MM.1S (cell line): ENCODE results near the gene LPIN1.

Experiments used
- DNase-seq: peaks from one replicate; pipeline ENCODE4 v3.0.0-alpha.2; 2015
- H2AFZ ChIP-seq: fragments of 300-600 bp; sonication (generic); 2 replicates; pipeline ENCODE4 v1.6.0; 2016; ENCODE audit warnings: antibody characterized with exemption, low read length
- H3F3A ChIP-seq: fragments of 300-600 bp; sonication (generic); 2 replicates; pipeline ENCODE4 v1.6.1; 2016; ENCODE audit warnings: mild to moderate bottlenecking, antibody characterized with exemption, low read length, moderate library complexity, mixed read lengths; ENCODE audit not compliant: insufficient read depth
- H3K27ac ChIP-seq: fragments of 300-600 bp; sonication (generic); 2 replicates; pipeline ENCODE4 v1.5.1; 2016; ENCODE audit warnings: mild to moderate bottlenecking, low read length
- H3K27me3 ChIP-seq: fragments of 300-600 bp; sonication (generic); replicated peaks from 2 replicates; pipeline ENCODE4 v1.6.0; 2016; ENCODE audit warnings: low read length; ENCODE audit not compliant: insufficient read depth
- H3K36me3 ChIP-seq: fragments of 300-600 bp; sonication (generic); replicated peaks from 2 replicates; pipeline ENCODE4 v1.6.1; 2016; ENCODE audit warnings: mild to moderate bottlenecking, low read length, mixed read lengths; ENCODE audit not compliant: insufficient read depth
- H3K4me1 ChIP-seq: fragments of 300-600 bp; sonication (generic); 2 replicates; pipeline ENCODE4 v1.6.1; 2016; ENCODE audit warnings: low read length, mixed read lengths
- H3K4me2 ChIP-seq: fragments of 300-600 bp; sonication (generic); 2 replicates; pipeline ENCODE4 v1.6.0; 2016; ENCODE audit warnings: low read depth, low read length
- H3K4me3 ChIP-seq: fragments of 300-600 bp; sonication (generic); 2 replicates; pipeline ENCODE4 v1.5.1; 2016; ENCODE audit warnings: low read length, mixed read lengths
- H3K79me2 ChIP-seq: fragments of 300-600 bp; sonication (generic); 2 replicates; pipeline ENCODE4 v1.6.1; 2016; ENCODE audit warnings: mixed run types, low read length, mixed read lengths
- H3K9ac ChIP-seq: fragments of 300-600 bp; sonication (generic); 2 replicates; pipeline ENCODE4 v1.6.1; 2016; ENCODE audit warnings: low read length, mixed read lengths
- H3K9me2 ChIP-seq: fragments of 300-600 bp; sonication (generic); replicated peaks from 2 replicates; pipeline ENCODE4 v1.6.1; 2016; ENCODE audit warnings: mild to moderate bottlenecking, low read length, mixed read lengths; ENCODE audit not compliant: insufficient read depth
- H3K9me3 ChIP-seq: fragments of 300-600 bp; sonication (generic); replicated peaks from 2 replicates; pipeline ENCODE4 v1.6.1; 2016; ENCODE audit warnings: mild to moderate bottlenecking, low read length, mixed read lengths; ENCODE audit not compliant: insufficient read depth
- H4K20me1 ChIP-seq: fragments of 300-600 bp; sonication (generic); 2 replicates; pipeline ENCODE4 v1.6.1; 2016; ENCODE audit warnings: mild to moderate bottlenecking, low read length, moderate library complexity, mixed read lengths; ENCODE audit not compliant: insufficient read depth
- EZH2 ChIP-seq: fragments of 300-600 bp; sonication (generic); optimal IDR thresholded peaks from 2 replicates; pipeline ENCODE3; 2017; ENCODE audit warnings: low read depth, mild to moderate bottlenecking, antibody characterized with exemption, low read length, mixed read lengths
- EZH2phosphoT487 ChIP-seq: fragments of 300-600 bp; sonication (generic); IDR thresholded peaks from 2 replicates; pipeline ENCODE4 v1.6.1; 2018; ENCODE audit warnings: antibody characterized with exemption, low read length
- TF ChIP-seq, protein P1 (sequence below): fragments of 300-600 bp; sonication (generic); IDR thresholded peaks from 2 replicates; pipeline ENCODE4 v1.5.1; 2016; ENCODE audit warnings: antibody characterized with exemption, low read length, mixed read lengths

The LPIN1 gene

DNA sequence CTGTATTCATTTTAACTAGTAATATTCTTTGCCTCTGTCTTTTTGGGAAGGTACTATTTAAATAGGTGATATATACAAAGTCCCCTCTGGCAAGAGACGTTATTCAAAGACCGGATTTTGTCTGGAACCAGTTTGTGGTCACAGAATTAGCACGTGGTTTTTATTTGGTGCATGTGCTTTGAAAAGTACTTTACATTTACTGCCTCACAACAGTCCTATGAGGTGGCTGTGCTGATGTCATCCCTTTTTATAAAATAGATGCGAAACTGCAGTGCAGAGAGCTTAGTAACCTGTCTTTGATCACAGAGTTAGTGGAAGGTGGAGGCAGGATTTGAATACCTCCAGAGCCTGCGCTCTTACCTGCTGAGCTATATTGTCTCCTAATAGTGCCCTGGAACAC, 4.0 kb downstream of the LPIN1 start:
- H3K36me3 ChIP-seq = no peaks in the 10 kb centered on the region
- H3K4me2 ChIP-seq = peak overlapping the region; percentile 83
- H3K4me3 ChIP-seq = peak overlapping the region; percentile 92
- TF ChIP-seq, protein P1, sequence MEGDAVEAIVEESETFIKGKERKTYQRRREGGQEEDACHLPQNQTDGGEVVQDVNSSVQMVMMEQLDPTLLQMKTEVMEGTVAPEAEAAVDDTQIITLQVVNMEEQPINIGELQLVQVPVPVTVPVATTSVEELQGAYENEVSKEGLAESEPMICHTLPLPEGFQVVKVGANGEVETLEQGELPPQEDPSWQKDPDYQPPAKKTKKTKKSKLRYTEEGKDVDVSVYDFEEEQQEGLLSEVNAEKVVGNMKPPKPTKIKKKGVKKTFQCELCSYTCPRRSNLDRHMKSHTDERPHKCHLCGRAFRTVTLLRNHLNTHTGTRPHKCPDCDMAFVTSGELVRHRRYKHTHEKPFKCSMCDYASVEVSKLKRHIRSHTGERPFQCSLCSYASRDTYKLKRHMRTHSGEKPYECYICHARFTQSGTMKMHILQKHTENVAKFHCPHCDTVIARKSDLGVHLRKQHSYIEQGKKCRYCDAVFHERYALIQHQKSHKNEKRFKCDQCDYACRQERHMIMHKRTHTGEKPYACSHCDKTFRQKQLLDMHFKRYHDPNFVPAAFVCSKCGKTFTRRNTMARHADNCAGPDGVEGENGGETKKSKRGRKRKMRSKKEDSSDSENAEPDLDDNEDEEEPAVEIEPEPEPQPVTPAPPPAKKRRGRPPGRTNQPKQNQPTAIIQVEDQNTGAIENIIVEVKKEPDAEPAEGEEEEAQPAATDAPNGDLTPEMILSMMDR = no peak
- no peak for TF ChIP-seq EZH2
- TF ChIP-seq EZH2phosphoT487 = no peak
- peak overlapping the region; percentile 94 for H3K9ac ChIP-seq
- H3K27me3 ChIP-seq = no peaks in the 10 kb centered on the region
- peaks cover 58% of the 10 kb centered on the region for H3K4me1 ChIP-seq
- H2AFZ ChIP-seq = no peak overlapping the region
- H3K27ac ChIP-seq = peak overlapping the region; percentile 98
- no peaks in the 10 kb centered on the region for H4K20me1 ChIP-seq
- peaks cover 82% of the 10 kb centered on the region for H3K79me2 ChIP-seq
- peak; percentile 97 for DNase-seq
- no peaks in the 10 kb centered on the region for H3K9me2 ChIP-seq
- no peaks in the 10 kb centered on the region for H3K9me3 ChIP-seq
- H3F3A ChIP-seq = peaks cover 92% of the 10 kb centered on the region

DNA sequence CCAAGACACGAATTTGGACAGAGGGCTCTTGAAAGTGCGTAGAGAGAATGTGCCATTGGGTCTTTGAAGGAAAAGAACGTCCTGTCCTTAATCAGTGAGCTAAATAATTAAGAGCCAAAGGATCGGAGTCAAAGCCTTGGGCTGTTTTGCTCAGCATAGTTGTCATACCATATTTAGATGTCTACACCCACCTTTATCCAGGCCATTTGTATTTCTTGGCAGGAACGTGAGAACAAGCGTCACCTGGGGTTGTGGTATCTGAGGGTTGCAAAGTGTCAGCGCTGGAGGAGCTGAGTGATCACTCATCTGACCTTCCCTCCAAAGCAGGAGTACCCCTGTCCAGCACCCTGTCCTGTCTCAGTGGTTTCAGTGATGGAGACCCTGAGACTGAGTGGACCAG, 4.5 kb downstream of the LPIN1 start:
- peaks cover 57% of the 10 kb centered on the region for H3K4me1 ChIP-seq
- H3K4me3 ChIP-seq = peak overlapping the region; percentile 44
- H3K9ac ChIP-seq = peak overlapping the region; percentile 94
- no peak overlapping the region for H2AFZ ChIP-seq
- H3K27me3 ChIP-seq = no peaks in the 10 kb centered on the region
- peak; percentile 67 for DNase-seq
- H3K9me2 ChIP-seq = no peaks in the 10 kb centered on the region
- no peak for TF ChIP-seq EZH2phosphoT487
- TF ChIP-seq, protein P1 = no peak
- TF ChIP-seq EZH2 = no peak
- H3F3A ChIP-seq = peaks cover 90% of the 10 kb centered on the region
- peak overlapping the region; percentile 83 for H3K4me2 ChIP-seq
- H4K20me1 ChIP-seq = no peaks in the 10 kb centered on the region
- H3K27ac ChIP-seq = peak overlapping the region; percentile 98
- H3K79me2 ChIP-seq = peaks cover 82% of the 10 kb centered on the region
- no peaks in the 10 kb centered on the region for H3K9me3 ChIP-seq
- H3K36me3 ChIP-seq = no peaks in the 10 kb centered on the region

DNA sequence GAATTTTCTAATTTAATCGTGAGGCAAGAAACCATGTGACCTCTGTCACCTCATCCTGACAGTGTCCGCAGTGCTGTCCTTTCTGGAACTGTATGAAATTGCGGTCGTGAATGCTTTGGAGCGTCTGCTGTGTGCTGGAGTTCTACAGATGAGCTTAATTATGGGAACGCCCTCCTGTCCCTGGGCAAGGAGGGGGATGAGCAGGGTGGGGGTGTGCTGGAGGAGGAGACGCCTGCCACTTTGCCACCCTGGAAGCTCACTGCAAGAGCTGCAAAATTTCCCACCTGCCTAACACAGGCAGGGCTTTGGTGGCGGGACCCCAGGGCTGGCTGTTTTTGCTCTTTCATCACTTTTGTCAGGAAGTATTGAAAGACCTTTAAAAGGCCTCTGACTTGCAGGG, 6.5 kb downstream of the LPIN1 start:
- peaks cover 73% of the 10 kb centered on the region for H3K4me1 ChIP-seq
- no peaks in the 10 kb centered on the region for H3K9me3 ChIP-seq
- H4K20me1 ChIP-seq = no peaks in the 10 kb centered on the region
- peaks cover 85% of the 10 kb centered on the region for H3K79me2 ChIP-seq
- TF ChIP-seq EZH2 (no peak), EZH2phosphoT487 (no peak)
- TF ChIP-seq, protein P1 = no peak
- H3K9me2 ChIP-seq = no peaks in the 10 kb centered on the region
- H2AFZ ChIP-seq = no peak overlapping the region
- peaks cover 85% of the 10 kb centered on the region for H3F3A ChIP-seq
- no peaks in the 10 kb centered on the region for H3K27me3 ChIP-seq
- H3K9ac ChIP-seq = peak overlapping the region; percentile 88
- no peaks in the 10 kb centered on the region; the same call in 1 of the 2 replicates for H3K36me3 ChIP-seq
- peak overlapping the region; percentile 90 for H3K4me2 ChIP-seq
- peak overlapping the region; percentile 38 for H3K4me3 ChIP-seq
- H3K27ac ChIP-seq = peak overlapping the region; percentile 98
- DNase-seq = peak; percentile 47
